Epithelial cell of proximal tubule (primary cell): ENCODE measurements around the gene PTPRG. TPM values are rescaled to one million over a fixed set of nuclear protein-coding genes. Genes with fewer than 3 reads are reported as not detected.

ENCODE experiments used
- DNase-seq: peaks from one replicate; pipeline ENCODE4 v3.0.0-alpha.2; 2011; ENCODE audit warnings: low read depth
- H3K4me3 ChIP-seq: 2 replicates; pipeline ENCODE4 v1.5.1; 2011; ENCODE audit warnings: low read depth, mild to moderate bottlenecking, low read length
- total RNA-seq: library from RNA; depleted of rRNA; stranded (reverse); fragments of >200 nt; gene quantifications from 2 replicates; pipeline ENCODE4 v1.2.3, GENCODE V29; 2015
- TF ChIP-seq, protein P1 (sequence below): conservative IDR thresholded peaks from 2 replicates; pipeline ENCODE4 v1.5.1; 2012; ENCODE audit warnings: low read depth, mild to moderate bottlenecking, low read length

PTPRG gene
- total RNA-seq, 1 donor from 2014 or later = 13.5 TPM

DNA sequence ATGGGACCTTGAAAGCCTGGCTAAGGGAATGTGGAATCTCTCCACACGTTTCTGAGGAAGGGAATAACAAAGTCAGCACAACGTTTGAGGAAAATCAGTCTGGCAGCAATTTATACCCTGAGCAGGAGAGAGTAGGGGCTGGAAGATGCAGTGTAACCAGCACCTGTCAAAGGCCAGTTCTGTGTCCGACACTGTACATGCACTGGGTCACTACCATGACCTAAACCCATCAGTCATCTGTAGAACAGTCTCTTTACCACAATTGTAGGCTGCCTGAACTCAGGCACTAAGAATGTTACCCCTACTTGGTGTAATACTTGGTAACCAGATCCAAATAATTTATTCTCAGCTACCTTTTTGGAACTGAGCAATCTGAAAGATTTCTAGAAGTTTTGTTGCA, 698.6 kb downstream of the PTPRG start:
- TF ChIP-seq, protein P1, sequence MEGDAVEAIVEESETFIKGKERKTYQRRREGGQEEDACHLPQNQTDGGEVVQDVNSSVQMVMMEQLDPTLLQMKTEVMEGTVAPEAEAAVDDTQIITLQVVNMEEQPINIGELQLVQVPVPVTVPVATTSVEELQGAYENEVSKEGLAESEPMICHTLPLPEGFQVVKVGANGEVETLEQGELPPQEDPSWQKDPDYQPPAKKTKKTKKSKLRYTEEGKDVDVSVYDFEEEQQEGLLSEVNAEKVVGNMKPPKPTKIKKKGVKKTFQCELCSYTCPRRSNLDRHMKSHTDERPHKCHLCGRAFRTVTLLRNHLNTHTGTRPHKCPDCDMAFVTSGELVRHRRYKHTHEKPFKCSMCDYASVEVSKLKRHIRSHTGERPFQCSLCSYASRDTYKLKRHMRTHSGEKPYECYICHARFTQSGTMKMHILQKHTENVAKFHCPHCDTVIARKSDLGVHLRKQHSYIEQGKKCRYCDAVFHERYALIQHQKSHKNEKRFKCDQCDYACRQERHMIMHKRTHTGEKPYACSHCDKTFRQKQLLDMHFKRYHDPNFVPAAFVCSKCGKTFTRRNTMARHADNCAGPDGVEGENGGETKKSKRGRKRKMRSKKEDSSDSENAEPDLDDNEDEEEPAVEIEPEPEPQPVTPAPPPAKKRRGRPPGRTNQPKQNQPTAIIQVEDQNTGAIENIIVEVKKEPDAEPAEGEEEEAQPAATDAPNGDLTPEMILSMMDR = no peak
- DNase-seq = no peak
- no peak overlapping the region for H3K4me3 ChIP-seq

DNA sequence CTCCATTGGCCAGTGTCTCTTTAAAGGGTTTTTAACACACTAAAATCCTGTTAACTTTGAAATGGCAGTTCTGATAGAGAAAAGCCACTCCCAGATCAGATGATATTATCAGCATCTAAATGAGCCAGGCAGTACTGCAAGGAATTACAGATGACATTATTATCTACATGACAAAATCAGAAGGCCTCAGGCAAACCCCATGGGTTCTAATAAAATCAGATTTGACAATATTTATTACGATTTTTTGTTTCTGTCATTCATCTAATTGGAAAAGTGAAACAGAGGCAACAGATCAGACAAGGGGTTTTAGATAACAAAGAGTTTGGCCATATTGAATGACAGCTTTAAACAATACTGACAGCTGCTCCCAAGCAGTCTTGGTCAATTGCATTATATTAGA, 699.3 kb downstream of the PTPRG start:
- TF ChIP-seq, protein P1 = no peak

GRCh38 chr3:62261121-62261520, 699.8 kb downstream of the PTPRG start:
- no peak for DNase-seq
- TF ChIP-seq, protein P1 = no peak
- H3K4me3 ChIP-seq = no peak overlapping the region

More for the DNA sequence above, 699.3 kb downstream of the PTPRG start:
- no peak for DNase-seq
- no peak overlapping the region for H3K4me3 ChIP-seq

- TF ChIP-seq, protein P1 = no peak
- DNase-seq = no peak
- H3K4me3 ChIP-seq = no peak overlapping the region
Observed at GRCh38 chr3:62261736-62262135, 700.4 kb downstream of the PTPRG start.

- no peak for DNase-seq
- TF ChIP-seq, protein P1 = no peak
- no peak overlapping the region for H3K4me3 ChIP-seq
Observed at GRCh38 chr3:62265528-62265927, 704.2 kb downstream of the PTPRG start.

DNA sequence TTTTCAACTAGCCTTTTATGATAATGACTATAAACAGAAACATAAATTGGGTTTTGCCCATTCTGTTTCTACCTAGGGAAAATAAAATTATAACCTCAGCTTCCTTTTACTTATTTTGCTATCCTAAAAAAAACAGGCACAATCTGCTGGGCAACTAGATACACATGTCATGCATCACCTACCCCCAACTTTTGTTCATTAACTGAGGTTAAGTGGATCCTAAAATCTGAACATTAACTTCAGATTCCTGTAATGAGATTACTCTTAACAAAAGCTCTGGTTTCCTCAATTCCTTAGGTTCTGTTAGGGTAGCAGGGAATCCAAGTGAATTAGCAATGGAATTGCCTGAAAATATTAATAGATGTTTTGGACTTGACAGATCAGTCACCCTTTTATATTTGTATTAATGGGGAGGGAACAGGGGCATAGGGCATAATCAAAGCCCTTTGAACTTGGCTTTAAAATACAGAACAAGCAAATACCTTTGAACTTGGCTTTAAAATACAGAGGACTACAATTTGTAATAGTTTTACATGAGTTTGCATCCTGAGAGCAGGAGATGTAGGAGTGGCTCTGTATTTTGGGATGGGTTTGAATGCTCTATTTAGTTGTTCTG, 705.4 kb downstream of the PTPRG start:
- DNase-seq = no peak
- no peak overlapping the region for H3K4me3 ChIP-seq

More for the DNA sequence above, 705.4 kb downstream of the PTPRG start:
- TF ChIP-seq, protein P1 = no peak
